IgD-negative memory B cell (primary cell): Measurements from ENCODE around the gene MEGF11. TPM values are rescaled to one million over a fixed set of nuclear protein-coding genes. Genes with fewer than 3 reads are reported as not detected.

Source experiments
- H3K27ac Mint-ChIP-seq, 3 donors: one replicate each; pipeline ENCODE4 v1.8.0; 2020 to 2022; ENCODE audit warnings: mild to moderate bottlenecking in 3 of 3, mixed read lengths in 3 of 3, moderate library complexity in 1 of 3
- H3K27me3 Mint-ChIP-seq: one replicate; pipeline ENCODE4 v1.8.0; 2021; ENCODE audit warnings: mixed read lengths
- H3K36me3 Mint-ChIP-seq: one replicate; pipeline ENCODE4 v1.8.0; 2020; ENCODE audit warnings: mild to moderate bottlenecking, mixed read lengths
- H3K4me1 Mint-ChIP-seq, 3 donors: one replicate each; pipeline ENCODE4 v1.8.0; 2020 to 2022; ENCODE audit warnings: mixed read lengths in 3 of 3, mild to moderate bottlenecking in 1 of 3
- H3K4me3 Mint-ChIP-seq, 4 donors: one replicate each; pipeline ENCODE4 v1.8.0; 2020 to 2022; ENCODE audit warnings: mild to moderate bottlenecking in 4 of 4, mixed read lengths in 4 of 4, moderate library complexity in 3 of 4
- H3K9me3 Mint-ChIP-seq, 3 donors: one replicate each; pipeline ENCODE4 v1.8.0; 2020 to 2021; ENCODE audit warnings: mixed read lengths in 3 of 3, mild to moderate bottlenecking in 1 of 3
- polyA plus RNA-seq: library from polyadenylated mRNA; unstranded; fragments of 300-500 nt; fragmentation: Illumina TruSeq; gene quantifications from one replicate; pipeline ENCODE4 v1.2.3, GENCODE V29; 2021

Gene MEGF11
- polyA plus RNA-seq, 1 donor from 2014 or later = 0.41 TPM

DNA sequence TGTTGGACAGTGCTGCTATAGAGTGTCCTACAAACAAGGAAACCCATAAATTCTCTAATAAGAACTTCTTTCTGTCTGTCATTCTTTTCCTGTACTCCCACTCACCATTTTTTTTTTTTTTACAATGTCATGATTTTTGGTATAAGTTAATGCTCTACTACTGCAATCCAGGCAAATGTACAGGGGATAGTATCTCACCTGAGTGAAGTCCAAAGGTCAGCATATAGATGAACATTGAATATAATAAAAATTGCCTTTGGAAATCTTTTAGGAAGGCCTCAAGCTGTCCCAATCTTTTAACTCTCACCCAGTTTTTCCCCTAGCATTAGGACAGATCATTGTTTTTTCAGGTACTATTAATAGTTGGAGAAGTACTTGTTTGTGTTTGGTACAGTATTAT is 405.6 kb downstream of the MEGF11 start:
- Mint-ChIP-seq H3K9me3 (no peaks in the 10 kb centered on the region), H3K27ac (no peak overlapping the region), H3K4me3 (no peak overlapping the region), H3K27me3 (peaks cover 5% of the 10 kb centered on the region), H3K4me1 (no peaks in the 10 kb centered on the region), H3K36me3 (no peaks in the 10 kb centered on the region)

DNA sequence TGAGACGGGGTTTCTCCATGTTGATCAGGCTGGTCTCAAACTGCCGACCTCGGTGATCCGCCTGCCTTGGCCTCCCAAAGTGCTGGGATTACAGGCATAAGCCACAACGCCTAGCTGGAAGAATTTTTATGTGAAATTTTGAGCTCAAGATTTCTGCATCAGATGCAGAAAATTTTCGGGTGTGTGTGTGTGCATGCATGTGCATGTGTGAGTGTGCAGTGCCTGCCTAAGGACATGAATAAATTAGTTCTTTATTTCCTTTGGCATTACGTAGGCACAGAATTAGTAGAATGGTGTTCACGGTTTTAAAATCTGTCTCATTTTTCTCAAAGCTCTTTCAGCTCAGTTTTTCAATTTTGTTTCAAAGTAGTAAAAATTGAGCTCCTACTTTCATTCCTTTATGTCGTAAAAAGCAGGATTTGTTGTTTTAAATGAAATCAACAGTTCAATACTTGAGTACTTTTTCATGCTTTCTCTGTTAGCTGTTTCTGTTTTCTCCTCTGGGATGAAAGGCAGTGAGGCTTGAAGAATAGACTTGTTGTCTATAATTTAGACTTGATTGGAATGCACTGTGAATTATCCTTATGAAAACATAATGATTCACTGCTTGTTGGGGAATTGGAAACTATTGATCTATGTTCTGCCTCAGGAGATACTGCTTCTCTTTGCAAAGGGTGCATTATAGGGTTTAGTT is 407.6 kb downstream of the MEGF11 start:
- H3K27me3 Mint-ChIP-seq = peaks cover 5% of the 10 kb centered on the region
- peak overlapping the region in 1 of 3 donors; percentile 39 for H3K27ac Mint-ChIP-seq
- H3K4me1 Mint-ChIP-seq = peaks cover 0 to under 1% (median 0%) of the 10 kb centered on the region in 3 donors
- no peaks in the 10 kb centered on the region for H3K9me3 Mint-ChIP-seq
- no peak overlapping the region for H3K4me3 Mint-ChIP-seq
- H3K36me3 Mint-ChIP-seq = no peaks in the 10 kb centered on the region

Other genes with a start within 250 kb of the MEGF11 start
- 30.2 TPM for gene DIS3L, start 39.8 kb upstream of the MEGF11 start, polyA plus RNA-seq
- 4.7 TPM for gene TIPIN, start 102.9 kb upstream of the MEGF11 start, polyA plus RNA-seq
- 39.7 TPM for gene MAP2K1, start 133.2 kb upstream of the MEGF11 start, polyA plus RNA-seq
- 48.4 TPM for gene SNAPC5, start 244.0 kb upstream of the MEGF11 start, polyA plus RNA-seq